ENCODE measurements around the gene MTG2. TPM values are rescaled to one million over a fixed set of nuclear protein-coding genes. Genes with fewer than 3 reads are reported as not detected.

Gene MTG2
- total and polyA plus RNA-seq, 2 of the 4 experiments (the other 2 are of a cell fraction): 11.5 to 25.2 TPM

DNA sequence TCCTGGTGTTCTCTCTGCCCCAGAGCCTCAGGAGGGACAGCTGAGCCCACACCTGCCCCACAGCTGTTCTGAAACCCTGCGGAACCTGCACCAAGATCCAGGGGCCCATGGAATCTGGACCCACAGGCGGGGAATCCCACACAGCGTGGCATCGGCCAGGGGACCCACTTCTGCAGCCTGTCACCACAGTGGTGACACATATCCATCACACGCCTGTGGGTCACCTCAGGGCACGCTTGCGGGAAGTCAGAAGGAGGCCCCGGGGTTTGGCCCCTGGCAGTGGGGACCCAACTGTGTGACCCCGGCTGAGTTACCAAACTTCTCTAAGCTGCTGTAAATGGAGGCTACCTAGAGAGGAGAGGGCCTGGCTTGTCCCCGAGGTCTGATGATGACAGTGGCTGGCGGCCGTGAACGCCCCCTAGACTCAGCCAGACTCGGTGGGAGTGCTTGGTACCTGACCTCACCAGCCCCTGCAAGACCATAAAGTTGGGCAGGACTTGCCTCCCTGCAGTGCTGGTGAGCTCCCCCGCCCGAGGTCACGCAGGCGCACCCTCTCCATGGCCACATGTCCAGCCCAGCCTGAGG, 39.5 kb downstream of the MTG2 start:
- Histone ChIP-seq H2BK5ac (ENCODE audit: low read depth, low read length, poor library complexity, severe bottlenecking) (no peak overlapping the region), H3K4me2 (ENCODE audit: low read depth, low read length) (no peak overlapping the region), H3K4me1 (ENCODE audit: control insufficient read depth, insufficient read depth, low read length) (no peaks in the 10 kb centered on the region), H4K8ac (ENCODE audit: low read depth in 2 of 2, low read length in 2 of 2) (no peak overlapping the region), H4K91ac (ENCODE audit: insufficient read depth, low read depth, low read length) (no peak overlapping the region), H2AK9ac (replicated peaks; ENCODE audit: low read depth, low read length, poor library complexity) (no peak overlapping the region), H3K79me1 (ENCODE audit: low read depth in 1 of 2, low read length in 2 of 2) (no peaks in the 10 kb centered on the region), H2BK20ac (ENCODE audit: low read depth, low read length) (no peak overlapping the region), H3K27ac (ENCODE audit: insufficient read depth, low read length) (no peak overlapping the region), H3K18ac (ENCODE audit: low read depth, low read length) (no peak overlapping the region), H4K20me1 (ENCODE audit: insufficient read depth, low read length) (peaks cover 12% of the 10 kb centered on the region), H3K4ac (ENCODE audit: low read depth, low read length) (no peak overlapping the region), H2AFZ (replicated peaks; ENCODE audit: low read length, poor library complexity) (no peak overlapping the region), H2BK15ac (ENCODE audit: low read depth, low read length) (no peak overlapping the region), H4K5ac (ENCODE audit: low read depth, low read length) (no peak overlapping the region), H2BK120ac (ENCODE audit: low read depth, low read length) (no peak overlapping the region), H3K23ac (ENCODE audit: low read depth, low read length) (no peak overlapping the region), H3K4me3 (ENCODE audit: insufficient read depth, low read depth, low read length) (no peak overlapping the region), H3K27me3 (ENCODE audit: control insufficient read depth, insufficient read depth, low read length) (peaks cover 91% of the 10 kb centered on the region), H3K9ac (ENCODE audit: low read depth, low read length) (no peak overlapping the region), H3K9me3 (ENCODE audit: control insufficient read depth, insufficient read depth, low read length) (no peaks in the 10 kb centered on the region), H3K36me3 (ENCODE audit: control insufficient read depth, insufficient read depth, low read length) (no peaks in the 10 kb centered on the region), H2AK5ac (ENCODE audit: low read depth, low read length) (no peak overlapping the region), H3K9me1 (ENCODE audit: insufficient read depth, low read length) (no peaks in the 10 kb centered on the region), H3K14ac (replicated peaks; ENCODE audit: low read depth, low read length) (no peak overlapping the region), H3K56ac (ENCODE audit: extremely low read depth, insufficient read depth, low read length) (no peak overlapping the region)
- TF ChIP-seq CEBPB (IDR thresholded peaks at IDR 0.05; ENCODE audit: low read depth, low read length): no peak
- TF ChIP-seq, protein P1, sequence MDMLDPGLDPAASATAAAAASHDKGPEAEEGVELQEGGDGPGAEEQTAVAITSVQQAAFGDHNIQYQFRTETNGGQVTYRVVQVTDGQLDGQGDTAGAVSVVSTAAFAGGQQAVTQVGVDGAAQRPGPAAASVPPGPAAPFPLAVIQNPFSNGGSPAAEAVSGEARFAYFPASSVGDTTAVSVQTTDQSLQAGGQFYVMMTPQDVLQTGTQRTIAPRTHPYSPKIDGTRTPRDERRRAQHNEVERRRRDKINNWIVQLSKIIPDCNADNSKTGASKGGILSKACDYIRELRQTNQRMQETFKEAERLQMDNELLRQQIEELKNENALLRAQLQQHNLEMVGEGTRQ (IDR thresholded peaks at IDR 0.05; ENCODE audit: low read depth, low read length): no peak
- TF ChIP-seq, protein P2, sequence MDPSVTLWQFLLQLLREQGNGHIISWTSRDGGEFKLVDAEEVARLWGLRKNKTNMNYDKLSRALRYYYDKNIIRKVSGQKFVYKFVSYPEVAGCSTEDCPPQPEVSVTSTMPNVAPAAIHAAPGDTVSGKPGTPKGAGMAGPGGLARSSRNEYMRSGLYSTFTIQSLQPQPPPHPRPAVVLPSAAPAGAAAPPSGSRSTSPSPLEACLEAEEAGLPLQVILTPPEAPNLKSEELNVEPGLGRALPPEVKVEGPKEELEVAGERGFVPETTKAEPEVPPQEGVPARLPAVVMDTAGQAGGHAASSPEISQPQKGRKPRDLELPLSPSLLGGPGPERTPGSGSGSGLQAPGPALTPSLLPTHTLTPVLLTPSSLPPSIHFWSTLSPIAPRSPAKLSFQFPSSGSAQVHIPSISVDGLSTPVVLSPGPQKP (IDR thresholded peaks at IDR 0.05; ENCODE audit: borderline replicate concordance, low read depth, low read length): no peak
- no peak for TF ChIP-seq RCOR1 (IDR thresholded peaks at IDR 0.05; ENCODE audit: insufficient replicate concordance, low read length)
- no peak for TF ChIP-seq NFE2L2 (IDR thresholded peaks at IDR 0.05; ENCODE audit: low read depth, low read length)
- TF ChIP-seq FOS (IDR thresholded peaks at IDR 0.05; ENCODE audit: low read depth, low read length): no peak
- TF ChIP-seq MAFK (IDR thresholded peaks at IDR 0.05; ENCODE audit: low read depth, low read length): no peak
- no peak for TF ChIP-seq RAD21 (IDR thresholded peaks at IDR 0.05; ENCODE audit: low read length)
- no peak for TF ChIP-seq SMC3 (IDR thresholded peaks at IDR 0.05; ENCODE audit: low read depth, low read length)
- TF ChIP-seq, protein P3, sequence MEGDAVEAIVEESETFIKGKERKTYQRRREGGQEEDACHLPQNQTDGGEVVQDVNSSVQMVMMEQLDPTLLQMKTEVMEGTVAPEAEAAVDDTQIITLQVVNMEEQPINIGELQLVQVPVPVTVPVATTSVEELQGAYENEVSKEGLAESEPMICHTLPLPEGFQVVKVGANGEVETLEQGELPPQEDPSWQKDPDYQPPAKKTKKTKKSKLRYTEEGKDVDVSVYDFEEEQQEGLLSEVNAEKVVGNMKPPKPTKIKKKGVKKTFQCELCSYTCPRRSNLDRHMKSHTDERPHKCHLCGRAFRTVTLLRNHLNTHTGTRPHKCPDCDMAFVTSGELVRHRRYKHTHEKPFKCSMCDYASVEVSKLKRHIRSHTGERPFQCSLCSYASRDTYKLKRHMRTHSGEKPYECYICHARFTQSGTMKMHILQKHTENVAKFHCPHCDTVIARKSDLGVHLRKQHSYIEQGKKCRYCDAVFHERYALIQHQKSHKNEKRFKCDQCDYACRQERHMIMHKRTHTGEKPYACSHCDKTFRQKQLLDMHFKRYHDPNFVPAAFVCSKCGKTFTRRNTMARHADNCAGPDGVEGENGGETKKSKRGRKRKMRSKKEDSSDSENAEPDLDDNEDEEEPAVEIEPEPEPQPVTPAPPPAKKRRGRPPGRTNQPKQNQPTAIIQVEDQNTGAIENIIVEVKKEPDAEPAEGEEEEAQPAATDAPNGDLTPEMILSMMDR (conservative IDR thresholded peaks at IDR 0.05; ENCODE audit: low read depth, low read length): no peak
- TF ChIP-seq RFX5 (IDR thresholded peaks at IDR 0.05; ENCODE audit: low read depth, low read length): no peak
- TF ChIP-seq MAZ (IDR thresholded peaks at IDR 0.05; ENCODE audit: borderline replicate concordance, low read depth, low read length): no peak
- no peak for TF ChIP-seq BHLHE40 (IDR thresholded peaks at IDR 0.05; ENCODE audit: low read depth, low read length)
- TF ChIP-seq POLR2A (IDR thresholded peaks at IDR 0.05; ENCODE audit: low read depth, low read length): no peak
- no peak for TF ChIP-seq MXI1 (IDR thresholded peaks at IDR 0.05; ENCODE audit: borderline replicate concordance, low read depth, low read length)
- TF ChIP-seq CHD1 (IDR thresholded peaks at IDR 0.05; ENCODE audit: low read depth, low read length): no peak
- BruUV-seq (replicated peaks): no TSS peak
- dilution Hi-C loops (cut with HindIII; ENCODE audit: low sequenced_read_pairs, unreplicated experiment) (no loop called here), in situ Hi-C loops (cut with MboI; ENCODE audit: low sequenced_read_pairs) (no loop called here), intact Hi-C loops (cut with micrococcal nuclease) (no loop called here)
- POLR2A ChIA-PET (ENCODE audit: unreplicated experiment): no interaction called here
- 84% methylated on average over 7 of the region's 18 CpGs; no CpG with 5 or more reads in 1 of the 2 experiments for WGBS, 2 experiments (ENCODE audit: extremely low coverage in 2 of 2, insufficient read length in 1 of 2)
- CTCF ChIA-PET: no interaction called here
- ATAC-seq (ENCODE audit: low read depth) (no peak), DNase-seq (no peak)

Data from IMR-90 (cell line).